ENCODE measurements around the gene ZNF526. TPM values are rescaled to one million over a fixed set of nuclear protein-coding genes. Genes with fewer than 3 reads are reported as not detected.

The ZNF526 gene
- total and polyA plus RNA-seq, 9 of the 15 experiments (the other 6 are each of a cell fraction or from before 2014, with no cell fraction given): 1.3 to 17.9 (median 6.2) TPM

- no peak for TF ChIP-seq TFE3 (CRISPR knock-in tag; IDR thresholded peaks at IDR 0.05)
- no peak; the same call in 1 of the 2 replicates for TF ChIP-seq XRCC5 (IDR thresholded peaks at IDR 0.05; ENCODE audit: low read depth, low read length)
- no peak for TF ChIP-seq MCM7 (IDR thresholded peaks at IDR 0.05)
- TF ChIP-seq BRF2 (IDR thresholded peaks at IDR 0.05; ENCODE audit: borderline replicate concordance, insufficient read depth, insufficient read length): no peak
- no peak for TF ChIP-seq XRCC4 (IDR thresholded peaks at IDR 0.05; ENCODE audit: extremely low read depth, insufficient read depth, insufficient read length)
- TF ChIP-seq HSF4 (CRISPR knock-in tag; IDR thresholded peaks at IDR 0.05; ENCODE audit: borderline replicate concordance): no peak
- no peak for TF ChIP-seq ZNF263 (CRISPR knock-in tag; IDR thresholded peaks at IDR 0.05; ENCODE audit: borderline replicate concordance)
- TF ChIP-seq TRIM24 (IDR thresholded peaks at IDR 0.05): no peak
- no peak for TF ChIP-seq NELFE (IDR thresholded peaks at IDR 0.05; ENCODE audit: insufficient read depth, insufficient read length)
- peak; percentile 73 for TF ChIP-seq ELF4 (CRISPR knock-in tag; IDR thresholded peaks at IDR 0.05)
- TF ChIP-seq REST (IDR thresholded peaks at IDR 0.05; ENCODE audit: borderline replicate concordance): no peak
- no peak for TF ChIP-seq REST (CRISPR knock-in tag; IDR thresholded peaks at IDR 0.05; ENCODE audit: low read depth)
- no peak for TF ChIP-seq FOXP4 (CRISPR knock-in tag; IDR thresholded peaks at IDR 0.05; ENCODE audit: borderline replicate concordance)
- TF ChIP-seq ELF1 (tag; IDR thresholded peaks at IDR 0.05): no peak
These were observed at the start of gene ZNF526 (continued) for GRCh38 chr19:42219812-42220750.

Measured in K562 (cell line).